HG03571 (cell line): ENCODE measurements around the gene DCAF10.
"Not testable (repeated sequence)": the region's sequence is repeated elsewhere in the genome, so short reads cannot be mapped to it uniquely, and the experiment has no call there.

Source experiments
- ATAC-seq: cut with Tn5 transposase; IDR thresholded peaks from one replicate; pipeline ENCODE4 v1.9.1; 2021; ENCODE audit not compliant: unreplicated experiment

DCAF10 gene

DNA sequence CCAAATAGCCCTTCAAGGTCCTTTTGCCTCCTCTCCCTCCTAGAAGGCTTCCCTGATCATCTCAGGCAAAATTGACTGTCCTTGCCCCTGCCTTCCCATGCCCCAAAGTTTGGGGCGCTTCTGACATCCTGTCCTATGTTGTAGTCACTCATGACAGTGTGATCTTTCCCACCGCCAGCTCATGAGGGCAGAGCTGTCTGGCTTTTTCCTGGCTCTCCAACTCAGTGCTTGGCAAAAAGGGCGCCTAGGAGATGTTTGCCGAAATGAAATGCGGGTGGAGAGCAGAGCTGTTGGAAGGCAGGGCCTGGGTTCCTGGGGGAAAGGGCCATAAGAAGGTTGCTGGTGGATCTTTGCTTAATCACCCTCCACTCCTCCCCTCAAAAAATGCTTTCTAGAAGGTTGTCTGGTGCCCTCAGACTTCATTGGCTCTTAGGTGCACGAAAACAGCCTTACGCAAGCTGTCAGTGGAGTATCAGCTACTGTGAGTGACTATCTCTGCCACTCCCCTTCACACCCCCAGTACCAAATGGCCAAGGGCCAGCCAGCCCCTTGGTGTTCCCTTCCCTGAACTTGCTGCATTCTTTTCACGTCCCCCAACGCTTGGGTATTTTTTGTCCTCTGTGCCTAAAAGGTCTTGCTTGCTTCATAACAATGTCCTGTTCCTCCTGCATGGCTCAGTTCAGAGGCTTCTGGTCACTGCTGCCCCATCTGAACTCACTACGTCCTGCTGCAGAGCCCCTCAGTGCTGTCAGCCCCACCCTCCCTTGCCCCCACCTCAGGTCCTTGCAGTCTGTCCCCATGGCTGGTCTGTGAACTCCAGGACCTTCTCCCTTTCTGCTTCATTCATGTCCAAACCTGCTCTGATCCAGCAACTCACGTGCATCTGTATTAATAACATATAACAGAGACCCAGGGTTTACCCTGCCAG lies 106.0 kb downstream of the DCAF10 start:
- ATAC-seq: no peak

DNA sequence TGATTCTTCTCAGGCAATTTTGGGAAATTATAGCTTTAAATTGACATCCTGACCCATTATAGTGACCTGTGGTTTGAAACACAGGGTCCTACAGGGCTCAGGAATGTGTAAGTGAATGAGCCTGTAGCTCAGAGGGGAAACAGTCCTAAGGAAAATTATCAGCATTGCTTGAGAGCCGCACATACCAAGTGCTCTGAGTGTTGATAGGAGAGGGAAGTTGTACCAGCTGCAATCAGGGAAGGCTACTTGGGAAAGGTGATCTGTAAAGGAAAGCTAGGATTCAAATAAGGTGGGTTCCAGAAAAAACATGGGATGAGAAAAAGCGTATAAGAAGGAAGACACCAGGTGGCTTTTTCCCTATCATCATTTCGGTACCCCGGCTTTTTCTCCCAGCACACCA lies 107.7 kb downstream of the DCAF10 start:
- ATAC-seq: no peak

DNA sequence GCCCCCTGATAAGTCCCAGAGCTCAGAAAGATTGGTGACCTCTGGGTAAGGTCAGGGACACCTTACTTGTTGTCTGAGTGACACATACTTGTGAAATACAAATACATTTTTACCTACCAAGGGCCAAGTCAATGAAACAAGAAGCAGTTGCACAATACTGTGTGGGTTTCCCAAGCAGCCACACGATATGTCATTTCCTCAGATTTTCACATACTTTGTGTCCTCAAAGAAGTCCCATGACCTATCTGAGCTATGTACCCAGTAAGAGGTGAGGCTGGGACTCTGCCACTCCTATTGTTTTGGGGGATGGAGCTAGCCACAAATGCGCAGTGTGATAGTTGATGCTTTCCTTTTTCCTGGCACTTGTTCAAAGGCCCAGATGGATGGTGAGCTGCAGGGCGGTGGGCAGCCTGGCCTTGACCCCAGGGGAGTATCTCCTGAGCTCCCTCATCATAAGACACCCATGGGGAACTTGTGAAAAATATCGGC lies 108.1 kb downstream of the DCAF10 start:
- ATAC-seq: no peak

DNA sequence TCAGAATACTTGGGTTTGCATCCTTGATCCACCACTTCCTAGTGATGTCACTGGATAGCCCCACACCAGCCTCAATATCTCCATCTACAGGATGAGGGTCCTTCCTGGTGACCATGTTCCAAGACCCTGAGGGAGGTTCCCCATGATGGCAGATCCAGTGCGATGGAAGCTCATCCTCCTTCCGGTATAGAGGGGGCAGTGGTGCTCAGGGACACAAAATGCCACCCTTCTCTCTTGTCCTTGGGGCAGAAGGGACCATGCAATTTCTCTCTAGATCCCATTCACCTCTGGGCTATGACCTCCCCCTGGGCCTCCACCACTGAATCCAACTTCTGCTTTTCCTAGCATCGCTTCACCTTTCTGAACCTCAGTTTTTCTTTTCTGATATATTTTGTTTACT lies 108.7 kb downstream of the DCAF10 start:
- no peak for ATAC-seq

DNA sequence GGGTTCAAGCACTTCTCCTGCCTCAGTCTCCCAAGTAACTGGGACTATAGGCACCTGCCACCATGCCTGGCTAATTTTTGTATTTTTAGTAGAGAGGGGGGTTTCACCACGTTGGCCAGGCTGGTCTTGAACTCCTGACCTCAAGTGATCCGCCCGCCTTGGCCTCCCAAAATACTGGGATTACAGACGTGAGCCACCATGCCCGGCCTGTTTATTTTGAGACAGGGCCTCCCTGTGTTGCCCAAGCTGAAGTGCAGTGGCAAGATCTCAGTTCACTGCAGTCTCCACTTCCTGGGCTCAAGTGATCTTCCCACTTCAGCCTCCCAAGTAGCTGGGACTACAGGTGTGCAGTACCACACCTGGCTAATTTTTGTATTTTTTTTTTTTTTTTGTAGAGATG lies 109.2 kb downstream of the DCAF10 start:
- not testable (repeated sequence) for ATAC-seq

DNA sequence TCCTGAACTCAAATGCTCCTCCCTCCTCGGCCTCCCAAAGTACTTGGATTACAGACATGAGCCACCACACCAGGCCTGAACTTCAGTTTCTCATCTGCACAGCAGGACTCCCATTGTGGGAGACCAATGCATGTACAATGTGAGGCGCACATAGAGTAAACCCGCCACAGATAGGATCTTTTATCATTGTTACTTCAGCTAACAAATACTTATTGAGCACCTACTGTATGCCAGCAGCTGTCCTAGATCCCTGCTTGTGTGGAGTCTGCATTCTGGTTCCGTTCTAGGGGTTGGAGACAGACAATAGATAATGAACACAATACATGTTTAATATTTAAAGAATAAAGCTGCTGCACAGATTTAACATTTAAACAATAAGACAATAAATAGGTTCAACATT lies 109.7 kb downstream of the DCAF10 start:
- no peak for ATAC-seq

DNA sequence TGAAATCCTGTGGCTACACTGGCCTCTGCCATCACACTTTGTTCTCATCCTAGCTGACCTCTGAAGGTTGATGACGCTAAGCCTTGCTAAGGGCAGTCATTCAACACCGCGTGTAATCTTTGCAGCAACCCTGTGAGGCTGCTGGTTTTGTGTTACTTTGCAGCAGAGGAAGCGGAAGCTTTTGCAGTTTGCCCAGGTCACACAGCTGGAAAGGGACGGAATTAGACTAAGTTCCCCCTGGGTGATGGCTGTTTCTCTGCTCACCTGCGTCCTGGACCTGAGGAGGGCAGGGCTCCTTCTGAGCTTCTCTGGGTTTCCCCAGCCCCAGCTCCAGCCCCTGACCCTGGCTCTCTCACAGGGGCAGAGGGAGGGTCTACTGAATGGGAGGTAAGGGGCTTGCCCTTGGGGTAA lies 110.7 kb downstream of the DCAF10 start:
- no peak for ATAC-seq

DNA sequence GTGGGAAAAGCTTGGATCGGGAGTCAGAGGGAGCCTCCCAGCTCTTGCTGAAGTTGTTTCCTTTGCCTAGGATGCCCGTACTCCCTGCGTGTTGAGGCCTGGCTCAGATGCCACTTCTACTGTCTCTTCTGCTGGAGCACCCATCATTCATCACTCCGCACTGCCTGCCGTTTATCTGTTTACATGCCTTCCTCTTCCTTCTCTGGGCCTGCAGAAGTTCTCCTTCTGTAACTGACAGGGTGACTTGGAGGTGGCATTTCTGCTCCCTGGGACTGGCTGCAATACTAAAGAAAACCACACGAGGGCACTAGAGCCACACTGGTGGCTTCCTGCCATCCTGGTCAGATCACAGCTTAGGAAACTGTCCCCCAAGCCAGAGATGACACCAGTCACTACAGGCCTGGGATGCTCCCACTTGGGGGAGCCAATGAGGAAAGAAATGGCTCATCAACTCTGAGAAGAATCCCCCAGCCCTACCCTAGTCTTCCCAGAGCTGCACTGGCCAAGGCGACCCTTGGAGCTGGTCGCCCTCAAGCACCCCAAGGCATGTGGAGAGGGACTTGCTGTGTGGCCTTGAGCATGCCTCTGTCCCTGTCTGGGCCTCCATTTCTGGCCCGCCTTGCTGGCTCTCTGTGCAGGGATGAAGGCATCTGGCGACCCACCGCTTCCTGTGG lies 113.0 kb downstream of the DCAF10 start:
- ATAC-seq: no peak

DNA sequence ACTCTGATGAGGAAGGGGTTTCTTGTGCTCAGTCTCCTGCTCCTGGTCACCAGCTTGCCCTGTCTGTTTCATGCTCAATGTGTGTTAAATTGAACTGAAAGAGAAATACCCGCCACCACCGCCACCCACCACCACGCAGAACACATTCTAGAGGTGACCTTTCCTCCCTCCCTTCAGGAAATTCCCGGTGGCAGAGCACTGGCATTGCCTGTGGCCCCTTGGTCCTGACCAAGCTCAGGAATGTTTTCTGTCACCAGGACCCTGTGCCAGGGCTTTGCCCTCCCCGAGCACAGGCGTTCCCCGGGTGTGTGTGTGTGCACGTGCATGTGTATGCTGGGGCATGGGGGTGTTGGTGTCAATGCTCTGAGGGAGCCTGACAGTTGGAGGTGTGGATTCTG lies 113.6 kb downstream of the DCAF10 start:
- no peak for ATAC-seq

DNA sequence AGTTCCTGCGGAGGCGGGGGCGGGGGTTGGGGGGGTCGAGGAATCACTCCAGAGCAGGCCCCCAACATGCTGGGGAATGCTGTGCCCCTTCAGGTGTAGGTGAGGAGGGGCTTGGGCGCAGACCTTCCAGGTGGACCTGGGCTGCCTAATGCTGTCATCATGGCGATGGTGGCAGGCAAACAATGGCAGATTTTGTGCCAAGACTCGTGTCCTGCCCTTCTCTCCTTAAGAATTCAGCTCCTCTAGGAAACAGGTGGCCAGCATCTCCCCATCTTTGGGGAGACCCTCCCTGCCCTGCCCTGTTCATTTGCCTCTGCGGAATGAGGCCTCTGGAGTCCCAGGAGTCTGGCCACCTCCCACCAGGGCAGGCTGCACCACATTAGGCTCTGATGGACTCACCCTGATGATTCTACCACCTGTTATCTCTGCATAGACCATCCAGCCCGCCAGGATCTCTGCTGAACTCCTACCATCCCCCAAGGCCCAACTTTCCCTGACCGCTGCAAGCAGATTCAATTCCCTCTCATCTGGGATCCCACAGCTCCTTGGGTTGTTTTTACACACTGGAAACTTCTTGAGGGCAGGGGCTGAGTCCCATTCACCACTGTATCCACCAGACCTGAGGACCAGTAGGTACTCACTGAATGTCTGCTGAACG lies 114.2 kb downstream of the DCAF10 start:
- no peak for ATAC-seq

DNA sequence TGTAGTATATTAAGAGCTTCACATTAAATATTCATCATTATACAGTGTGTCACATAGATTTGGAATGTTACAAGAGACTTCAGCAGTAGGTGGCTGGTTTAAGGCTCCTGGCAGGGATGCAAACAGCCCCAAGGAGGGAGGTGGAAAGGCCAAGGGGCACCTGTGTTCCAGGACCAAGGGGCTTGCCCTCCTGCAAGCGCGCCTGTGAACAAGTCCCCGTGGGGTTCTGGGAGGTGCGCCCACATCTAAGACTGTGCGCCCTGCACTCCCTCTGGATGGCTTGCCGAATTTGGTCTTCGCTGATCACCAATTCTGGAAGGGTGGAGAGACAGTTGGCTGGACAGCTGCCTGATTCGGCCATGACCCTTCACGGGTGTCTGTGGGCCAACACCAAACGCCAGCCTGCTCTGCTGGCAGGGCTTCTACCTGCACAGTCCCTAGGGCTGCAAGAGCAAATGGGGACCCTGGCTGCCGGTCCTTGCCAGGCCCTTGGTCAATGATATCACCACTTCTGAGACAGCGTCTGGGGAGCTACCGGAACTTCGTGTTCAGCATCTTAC lies 115.4 kb downstream of the DCAF10 start:
- no peak for ATAC-seq

DNA sequence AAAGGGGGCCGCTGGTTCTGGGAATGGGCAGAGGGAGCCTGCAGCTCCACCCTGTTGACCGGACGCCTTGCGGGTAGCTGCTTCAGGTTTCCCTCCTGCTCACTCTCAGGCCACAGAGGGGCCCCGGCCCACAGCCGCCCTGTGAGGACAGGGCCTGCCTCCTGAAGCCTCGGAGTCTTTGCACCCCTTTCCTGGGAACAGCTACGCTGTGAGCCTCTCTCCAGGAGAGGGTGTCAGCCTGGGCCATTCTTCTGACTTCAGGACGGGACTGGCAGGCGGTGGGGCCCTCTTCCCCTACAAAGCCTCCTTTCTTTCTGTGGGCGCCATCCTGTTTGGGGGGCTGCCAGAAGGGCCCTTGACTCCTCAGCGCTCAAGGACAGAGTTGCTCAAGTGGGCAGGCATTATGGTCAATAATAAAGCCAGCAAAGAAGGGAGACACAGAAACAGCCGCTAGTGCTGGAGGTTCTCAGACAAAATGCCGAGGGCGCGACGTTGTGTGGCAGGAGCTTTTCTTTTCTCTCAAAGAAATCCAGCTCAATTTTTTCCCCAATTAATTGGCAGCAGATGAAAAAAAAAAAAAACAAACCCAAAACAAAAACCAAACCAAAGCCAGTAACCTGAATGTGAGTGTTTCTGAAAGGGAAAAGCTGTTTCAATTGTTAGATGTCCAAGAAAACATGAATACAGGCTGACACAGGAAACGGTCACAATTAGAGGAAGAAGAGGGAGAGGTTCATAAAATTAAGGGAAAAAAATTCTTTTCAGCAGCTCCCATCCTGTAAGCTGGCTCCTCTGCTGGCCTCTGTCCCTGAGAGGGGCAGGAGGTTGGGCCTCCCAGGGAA lies 116.1 kb downstream of the DCAF10 start:
- no peak for ATAC-seq
